Smooth muscle cell (in vitro differentiated cells): ENCODE measurements around the gene MYO1E. TPM values are rescaled to one million over a fixed set of nuclear protein-coding genes. Genes with fewer than 3 reads are reported as not detected.

ENCODE experiments used
- DNase-seq: peaks from one replicate; lab custom pipeline; 2025; ENCODE audit not compliant: unreplicated experiment; lab: John Stamatoyannopoulos, UW
- H2AFZ ChIP-seq: fragments of 200-600 bp; sonication (generic); 2 replicates; pipeline ENCODE4 v1.6.0; 2016; ENCODE audit warnings: antibody characterized with exemption, low read depth, mild to moderate bottlenecking
- H3F3A ChIP-seq: fragments of 200-600 bp; sonication (generic); 2 replicates; pipeline ENCODE4 v1.6.0; 2017; ENCODE audit warnings: antibody characterized with exemption, low read depth
- H3K27ac ChIP-seq: fragments of 200-600 bp; sonication (generic); 2 replicates; pipeline ENCODE4 v1.5.1; 2016; ENCODE audit warnings: low read depth, mild to moderate bottlenecking
- H3K27me3 ChIP-seq: fragments of 200-600 bp; sonication (generic); 2 replicates; pipeline ENCODE4 v1.6.1; 2016; ENCODE audit warnings: low read depth, mild to moderate bottlenecking
- H3K36me3 ChIP-seq: fragments of 200-600 bp; sonication (generic); 2 replicates; pipeline ENCODE4 v1.5.1; 2016; ENCODE audit warnings: low read depth
- H3K4me1 ChIP-seq: fragments of 200-600 bp; sonication (generic); 2 replicates; pipeline ENCODE4 v1.5.1; 2016; ENCODE audit warnings: low read depth
- H3K4me2 ChIP-seq: fragments of 200-600 bp; sonication (generic); 2 replicates; pipeline ENCODE4 v1.6.0; 2016; ENCODE audit warnings: mild to moderate bottlenecking
- H3K4me3 ChIP-seq: fragments of 200-600 bp; sonication (generic); 2 replicates; pipeline ENCODE4 v1.5.1; 2016; ENCODE audit warnings: mild to moderate bottlenecking
- H3K79me2 ChIP-seq: fragments of 200-600 bp; sonication (generic); 2 replicates; pipeline ENCODE4 v1.6.0; 2016; ENCODE audit warnings: low read depth, mild to moderate bottlenecking
- H3K9ac ChIP-seq: fragments of 200-600 bp; sonication (generic); 2 replicates; pipeline ENCODE4 v1.6.0; 2016; ENCODE audit warnings: low read depth
- H3K9me3 ChIP-seq: fragments of 200-600 bp; sonication (generic); replicated peaks from 2 replicates; pipeline ENCODE4 v1.5.1; 2016; ENCODE audit warnings: low read depth
- H4K20me1 ChIP-seq: fragments of 200-600 bp; sonication (generic); 2 replicates; pipeline ENCODE4 v1.6.0; 2016; ENCODE audit warnings: low read depth
- WGBS: methylation state at CpG from one replicate; pipeline ENCODE4 v1.1.7; 2016; ENCODE audit warnings: low lambda C conversion rate; 5-methylcytosine and 5-hydroxymethylcytosine counted together
- polyA plus RNA-seq: library from polyadenylated mRNA; unstranded; fragments of >200 nt; fragmentation: Nextera tagmentation; extraction: Ambion mirVana; gene quantifications from 2 replicates; pipeline ENCODE4 v1.2.1, GENCODE V29; 2016
- total RNA-seq: library from RNA; depleted of rRNA; stranded (reverse); fragments of >200 nt; gene quantifications from 2 replicates; pipeline ENCODE4 v1.2.3, GENCODE V29; 2014
- TF ChIP-seq, protein P1 (sequence below): fragments of 200-600 bp; sonication (generic); IDR thresholded peaks from 2 replicates; pipeline ENCODE4 v1.5.1; 2017; ENCODE audit warnings: borderline replicate concordance, mild to moderate bottlenecking, antibody characterized with exemption; ENCODE audit not compliant: insufficient read depth, poor library complexity, severe bottlenecking

Gene MYO1E
- total and polyA plus RNA-seq, 2 experiments from 2014 or later: 50.0 to 54.5 TPM

DNA sequence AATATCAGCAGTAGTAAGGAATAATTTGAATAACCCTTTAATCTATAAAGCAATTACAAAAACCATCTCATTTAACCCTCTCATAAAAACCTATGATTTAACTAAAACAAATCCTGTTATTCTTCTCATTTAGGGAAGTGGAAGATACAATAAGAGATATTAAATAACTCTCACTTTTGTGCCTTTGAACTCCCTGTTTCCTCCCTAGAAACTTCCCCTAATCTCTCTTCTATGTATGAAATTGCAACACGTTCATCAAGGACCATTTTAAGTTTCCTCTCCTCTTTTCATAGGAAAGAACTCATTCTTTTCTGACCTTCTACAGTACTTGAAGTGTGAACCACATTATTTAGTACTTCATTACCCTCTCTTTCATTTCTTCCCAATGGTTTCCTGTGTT is 46.5 kb upstream of the MYO1E start:
- TF ChIP-seq, protein P1, sequence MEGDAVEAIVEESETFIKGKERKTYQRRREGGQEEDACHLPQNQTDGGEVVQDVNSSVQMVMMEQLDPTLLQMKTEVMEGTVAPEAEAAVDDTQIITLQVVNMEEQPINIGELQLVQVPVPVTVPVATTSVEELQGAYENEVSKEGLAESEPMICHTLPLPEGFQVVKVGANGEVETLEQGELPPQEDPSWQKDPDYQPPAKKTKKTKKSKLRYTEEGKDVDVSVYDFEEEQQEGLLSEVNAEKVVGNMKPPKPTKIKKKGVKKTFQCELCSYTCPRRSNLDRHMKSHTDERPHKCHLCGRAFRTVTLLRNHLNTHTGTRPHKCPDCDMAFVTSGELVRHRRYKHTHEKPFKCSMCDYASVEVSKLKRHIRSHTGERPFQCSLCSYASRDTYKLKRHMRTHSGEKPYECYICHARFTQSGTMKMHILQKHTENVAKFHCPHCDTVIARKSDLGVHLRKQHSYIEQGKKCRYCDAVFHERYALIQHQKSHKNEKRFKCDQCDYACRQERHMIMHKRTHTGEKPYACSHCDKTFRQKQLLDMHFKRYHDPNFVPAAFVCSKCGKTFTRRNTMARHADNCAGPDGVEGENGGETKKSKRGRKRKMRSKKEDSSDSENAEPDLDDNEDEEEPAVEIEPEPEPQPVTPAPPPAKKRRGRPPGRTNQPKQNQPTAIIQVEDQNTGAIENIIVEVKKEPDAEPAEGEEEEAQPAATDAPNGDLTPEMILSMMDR: no peak
- no peak for DNase-seq
- Histone ChIP-seq H3K4me1 (no peaks in the 10 kb centered on the region), H3K4me3 (no peak overlapping the region), H3K27ac (no peak overlapping the region), H3K36me3 (no peaks in the 10 kb centered on the region), H3K27me3 (peaks cover 35% of the 10 kb centered on the region), H3K79me2 (no peaks in the 10 kb centered on the region), H2AFZ (no peak overlapping the region), H3K9ac (no peak overlapping the region), H3F3A (no peaks in the 10 kb centered on the region), H3K9me3 (no peaks in the 10 kb centered on the region), H4K20me1 (no peaks in the 10 kb centered on the region), H3K4me2 (no peak overlapping the region)
- WGBS: 82% methylated on average over 1 of the region's 1 CpG

DNA sequence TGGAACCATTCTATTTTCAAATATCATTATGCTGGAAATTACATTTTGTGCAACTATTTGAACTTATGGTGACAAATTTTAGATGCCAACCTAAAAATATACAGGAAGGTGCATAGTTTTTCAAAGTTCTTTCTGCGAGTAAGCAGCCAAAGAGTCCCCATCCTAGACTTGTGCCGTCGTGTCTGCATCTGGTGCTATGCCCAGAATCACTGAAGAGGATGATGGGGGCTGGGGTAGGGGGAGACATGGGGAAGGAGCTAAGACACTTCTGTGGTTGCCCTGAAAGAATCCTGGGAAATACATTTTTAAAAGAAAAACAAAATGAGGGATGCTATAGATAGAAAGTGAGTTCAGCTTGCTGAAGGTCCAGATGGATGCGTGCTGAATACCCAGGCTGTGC is 44.1 kb upstream of the MYO1E start:
- H3K4me2 ChIP-seq: no peak overlapping the region
- H3K9me3 ChIP-seq: no peaks in the 10 kb centered on the region
- H4K20me1 ChIP-seq: no peaks in the 10 kb centered on the region
- H3K36me3 ChIP-seq: no peaks in the 10 kb centered on the region
- H3K79me2 ChIP-seq: no peaks in the 10 kb centered on the region
- 91% methylated on average over 4 of the region's 4 CpGs for WGBS
- no peak overlapping the region for H3K9ac ChIP-seq
- H2AFZ ChIP-seq: no peak overlapping the region
- no peaks in the 10 kb centered on the region for H3F3A ChIP-seq
- H3K27ac ChIP-seq: no peak overlapping the region
- DNase-seq: no peak
- no peak overlapping the region for H3K4me3 ChIP-seq
- TF ChIP-seq, protein P1: no peak
- H3K27me3 ChIP-seq: peaks cover 25% of the 10 kb centered on the region
- H3K4me1 ChIP-seq: no peaks in the 10 kb centered on the region

DNA sequence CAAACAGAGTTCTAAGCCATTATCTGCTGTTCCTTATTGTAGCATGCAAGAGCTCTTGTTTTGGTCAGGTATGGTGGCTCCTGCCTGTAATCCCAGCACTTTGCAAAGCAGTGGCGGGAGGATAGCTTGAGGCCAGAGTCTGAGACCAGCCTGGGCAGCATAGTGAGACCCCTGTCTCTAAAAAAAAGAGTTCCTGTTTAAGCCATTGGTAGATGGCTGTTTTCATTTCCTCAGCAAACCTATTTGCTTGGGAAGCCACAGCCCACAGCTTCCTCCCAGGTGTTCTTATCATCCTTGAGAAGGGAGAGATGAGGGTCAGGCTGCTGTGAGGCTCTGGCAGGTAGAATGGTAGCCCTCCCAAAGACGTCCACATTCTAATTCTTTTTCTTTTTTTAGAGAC is 40.9 kb upstream of the MYO1E start:
- Histone ChIP-seq H3K27me3 (peaks cover 16% of the 10 kb centered on the region), H3K79me2 (no peaks in the 10 kb centered on the region), H3F3A (no peaks in the 10 kb centered on the region), H4K20me1 (no peaks in the 10 kb centered on the region), H3K36me3 (no peaks in the 10 kb centered on the region), H3K4me1 (no peaks in the 10 kb centered on the region), H3K4me2 (no peak overlapping the region), H2AFZ (no peak overlapping the region), H3K9ac (no peak overlapping the region), H3K4me3 (no peak overlapping the region), H3K9me3 (no peaks in the 10 kb centered on the region), H3K27ac (no peak overlapping the region)
- TF ChIP-seq, protein P1: no peak
- WGBS: 69% methylated on average over 2 of the region's 2 CpGs
- DNase-seq: no peak

DNA sequence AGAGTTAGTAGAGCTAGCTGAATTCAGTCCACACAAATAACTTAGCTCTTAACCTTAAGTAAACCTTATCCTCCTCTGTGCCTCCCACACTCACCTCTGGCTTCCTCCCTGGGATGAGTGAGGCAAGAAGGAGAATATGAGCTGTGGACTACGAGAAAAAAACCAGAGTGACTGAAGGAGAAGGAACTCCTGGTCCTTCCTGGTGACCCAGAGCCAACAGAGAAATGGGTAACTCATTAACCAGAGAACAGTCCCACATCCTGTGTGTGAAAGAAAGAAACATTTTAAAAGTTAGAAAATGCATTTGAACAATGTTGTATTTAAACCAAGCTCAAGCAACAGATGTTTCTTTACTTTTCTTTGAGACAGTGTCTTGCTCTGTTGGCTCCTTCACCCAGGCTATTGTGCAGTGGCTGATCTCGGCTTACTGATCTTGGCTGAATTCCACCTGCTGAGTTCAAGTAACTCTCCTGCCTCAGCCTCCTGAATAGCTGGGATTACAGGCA is 37.8 kb upstream of the MYO1E start:
- no peaks in the 10 kb centered on the region for H3K79me2 ChIP-seq
- H2AFZ ChIP-seq: no peak overlapping the region
- H3K4me3 ChIP-seq: no peak overlapping the region
- H3K9me3 ChIP-seq: no peaks in the 10 kb centered on the region
- peaks cover 3% of the 10 kb centered on the region for H3K27me3 ChIP-seq
- H3F3A ChIP-seq: no peaks in the 10 kb centered on the region
- TF ChIP-seq, protein P1: no peak
- no peaks in the 10 kb centered on the region for H3K36me3 ChIP-seq
- no peak overlapping the region for H3K9ac ChIP-seq
- H3K4me2 ChIP-seq: no peak overlapping the region
- H3K4me1 ChIP-seq: no peaks in the 10 kb centered on the region
- H3K27ac ChIP-seq: no peak overlapping the region
- no peaks in the 10 kb centered on the region for H4K20me1 ChIP-seq
- 63% methylated on average over 2 of the region's 2 CpGs for WGBS
- DNase-seq: no peak
